PFSK-1 (cell line): ENCODE results near the gene MAPK4.

Experiments
- FOXP2 ChIP-seq: optimal IDR thresholded peaks from 2 replicates; pipeline ENCODE3; 2011; ENCODE audit warnings: borderline replicate concordance, control low read depth, inconsistent platforms; ENCODE audit not compliant: insufficient read depth; ENCODE audit errors: extremely low read length, extremely low read depth
- TF ChIP-seq, protein P1 (sequence below), 2 experiments: IDR thresholded peaks; 2 replicates each; pipeline versions ENCODE4 v1.6.1 to v1.8.0; 2011 to 2012; ENCODE audit warnings: low read depth in 2 of 2, low read length in 2 of 2, control low read depth in 1 of 2, inconsistent platforms in 1 of 2, mild to moderate bottlenecking in 1 of 2, moderate library complexity in 1 of 2; ENCODE audit not compliant: insufficient read depth in 1 of 2

DNA sequence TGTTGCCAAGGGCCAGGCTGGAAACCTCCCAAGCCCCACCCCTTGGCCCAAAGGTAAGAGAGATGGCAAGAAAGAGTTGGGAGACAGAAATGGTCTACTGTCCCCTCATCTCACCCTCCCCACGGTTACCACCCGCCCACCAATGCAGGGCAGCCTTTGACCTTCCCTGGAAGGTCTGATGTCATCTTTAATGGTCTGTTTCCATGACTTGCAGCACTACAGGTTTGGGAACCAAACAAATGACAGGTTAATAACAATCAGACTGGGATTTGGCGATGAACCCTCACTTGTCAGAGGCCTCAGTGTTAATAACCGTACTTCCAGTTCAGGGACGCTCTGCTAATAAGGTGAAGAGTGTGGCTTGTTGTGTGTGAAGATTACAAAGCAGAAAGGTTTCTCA, 189.5 kb downstream of the MAPK4 start:
- TF ChIP-seq FOXP2 = no peak
- TF ChIP-seq, protein P1, sequence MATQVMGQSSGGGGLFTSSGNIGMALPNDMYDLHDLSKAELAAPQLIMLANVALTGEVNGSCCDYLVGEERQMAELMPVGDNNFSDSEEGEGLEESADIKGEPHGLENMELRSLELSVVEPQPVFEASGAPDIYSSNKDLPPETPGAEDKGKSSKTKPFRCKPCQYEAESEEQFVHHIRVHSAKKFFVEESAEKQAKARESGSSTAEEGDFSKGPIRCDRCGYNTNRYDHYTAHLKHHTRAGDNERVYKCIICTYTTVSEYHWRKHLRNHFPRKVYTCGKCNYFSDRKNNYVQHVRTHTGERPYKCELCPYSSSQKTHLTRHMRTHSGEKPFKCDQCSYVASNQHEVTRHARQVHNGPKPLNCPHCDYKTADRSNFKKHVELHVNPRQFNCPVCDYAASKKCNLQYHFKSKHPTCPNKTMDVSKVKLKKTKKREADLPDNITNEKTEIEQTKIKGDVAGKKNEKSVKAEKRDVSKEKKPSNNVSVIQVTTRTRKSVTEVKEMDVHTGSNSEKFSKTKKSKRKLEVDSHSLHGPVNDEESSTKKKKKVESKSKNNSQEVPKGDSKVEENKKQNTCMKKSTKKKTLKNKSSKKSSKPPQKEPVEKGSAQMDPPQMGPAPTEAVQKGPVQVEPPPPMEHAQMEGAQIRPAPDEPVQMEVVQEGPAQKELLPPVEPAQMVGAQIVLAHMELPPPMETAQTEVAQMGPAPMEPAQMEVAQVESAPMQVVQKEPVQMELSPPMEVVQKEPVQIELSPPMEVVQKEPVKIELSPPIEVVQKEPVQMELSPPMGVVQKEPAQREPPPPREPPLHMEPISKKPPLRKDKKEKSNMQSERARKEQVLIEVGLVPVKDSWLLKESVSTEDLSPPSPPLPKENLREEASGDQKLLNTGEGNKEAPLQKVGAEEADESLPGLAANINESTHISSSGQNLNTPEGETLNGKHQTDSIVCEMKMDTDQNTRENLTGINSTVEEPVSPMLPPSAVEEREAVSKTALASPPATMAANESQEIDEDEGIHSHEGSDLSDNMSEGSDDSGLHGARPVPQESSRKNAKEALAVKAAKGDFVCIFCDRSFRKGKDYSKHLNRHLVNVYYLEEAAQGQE (IDR thresholded peaks at IDR 0.05; ENCODE audit: insufficient read depth in 1 of 2, low read depth in 2 of 2, low read length in 2 of 2) = no peak
